B cell (primary cell): ENCODE results near the gene ZP1. TPM values are rescaled to one million over a fixed set of nuclear protein-coding genes. Genes with fewer than 3 reads are reported as not detected.
A peak's percentile ranks its signal among the peaks of the same experiment; 100 is the strongest.

ENCODE experiments used
- ATAC-seq: fragments of 200-7000 bp; cut with Tn5 transposase; one replicate; pipeline ENCODE4 v1.10.0; 2021; ENCODE audit warnings: low read depth, mild to moderate bottlenecking, moderate number of reproducible peaks, moderate library complexity
- CTCF ChIA-PET: fragments of 350-600 bp; sonication (Branson Sonifier 250); formaldehyde crosslinking; loops from one replicate; lab custom pipeline; 2021; ENCODE audit warnings: antibody characterized with exemption, inconsistent platforms; lab: Charles Lee
- POLR2A ChIA-PET: fragments of 350-600 bp; sonication (Branson Sonifier 250); formaldehyde crosslinking; loops from one replicate; lab custom pipeline; 2021; ENCODE audit warnings: antibody characterized with exemption; lab: Charles Lee
- DNase-seq: peaks from one replicate; pipeline ENCODE4 v3.0.0; 2013
- H2AFZ ChIP-seq: 2 replicates; pipeline ENCODE4 v1.6.1; 2012; ENCODE audit warnings: mild to moderate bottlenecking, low read depth, low read length; ENCODE audit not compliant: insufficient read depth, poor library complexity, severe bottlenecking
- H3K27ac ChIP-seq, 2 donors: 1 replicate in 1 of 2; 2 replicates in 1 of 2; pipeline ENCODE4 v1.5.1; 2012 to 2013; ENCODE audit warnings: low read length in 2 of 2, mild to moderate bottlenecking in 2 of 2, moderate library complexity in 1 of 2
- H3K27me3 ChIP-seq, 4 experiments: fragments of 200-600 bp in 1 of 4; sonication (generic) in 1 of 4; replicated peaks in 1 of 4; 1 replicate in 2 of 4; 2 replicates in 2 of 4; pipeline versions ENCODE4 v1.6.1 to v1.7.0; 2013 to 2016; ENCODE audit warnings: low read length in 3 of 4, mild to moderate bottlenecking in 2 of 4, mixed read lengths in 1 of 4, moderate library complexity in 1 of 4; ENCODE audit not compliant: insufficient read depth in 4 of 4, control insufficient read depth in 3 of 4; ENCODE audit errors: control extremely low read depth in 1 of 4
- H3K36me3 ChIP-seq, 2 experiments: replicated peaks in 1 of 2; 1 replicate in 1 of 2; 2 replicates in 1 of 2; pipeline versions ENCODE4 v1.6.1 to v1.7.1; 2013; ENCODE audit warnings: low read length in 1 of 2; ENCODE audit not compliant: insufficient read depth in 2 of 2, control insufficient read depth in 1 of 2; ENCODE audit errors: control extremely low read depth in 1 of 2, extremely low read depth in 1 of 2
- H3K4me1 ChIP-seq, 2 donors: fragments of 200-600 bp in 1 of 2; sonication (generic) in 1 of 2; 1 replicate in 1 of 2; 2 replicates in 1 of 2; pipeline versions ENCODE4 v1.5.1 to v1.6.1; 2013 to 2017; ENCODE audit warnings: low read length in 2 of 2; ENCODE audit not compliant: control insufficient read depth in 2 of 2, insufficient read depth in 2 of 2
- H3K4me2 ChIP-seq: replicated peaks from 2 replicates; pipeline ENCODE3; 2012; ENCODE audit warnings: mild to moderate bottlenecking, low read depth, low read length; ENCODE audit not compliant: poor library complexity, severe bottlenecking
- H3K4me3 ChIP-seq, 5 experiments: fragments of 200-600 bp in 1 of 5; sonication (generic) in 1 of 5; 1 replicate in 3 of 5; 2 replicates in 2 of 5; pipeline versions ENCODE4 v1.5.1 to v1.7.0; 2011 to 2016; ENCODE audit warnings: low read length in 4 of 5, mild to moderate bottlenecking in 4 of 5, low read depth in 2 of 5, control low read depth in 1 of 5, moderate library complexity in 1 of 5; ENCODE audit not compliant: insufficient read depth in 1 of 5; ENCODE audit errors: control extremely low read depth in 1 of 5, extremely low read depth in 1 of 5
- H3K79me2 ChIP-seq: fragments of 200-600 bp; sonication (generic); one replicate; pipeline ENCODE4 v1.6.0; 2016; ENCODE audit warnings: low read length; ENCODE audit not compliant: control insufficient read depth, insufficient read depth
- H3K9ac ChIP-seq: fragments of 200-600 bp; sonication (generic); 2 replicates; pipeline ENCODE4 v1.6.1; 2017; ENCODE audit warnings: mild to moderate bottlenecking, low read length, moderate library complexity
- H3K9me3 ChIP-seq, 3 donors: one replicate each; pipeline versions ENCODE4 v1.6.1 to v1.7.1; 2013; ENCODE audit warnings: low read length in 2 of 3; ENCODE audit not compliant: control insufficient read depth in 2 of 3, insufficient read depth in 1 of 3; ENCODE audit errors: control extremely low read depth in 1 of 3
- H4K20me1 ChIP-seq: 2 replicates; pipeline ENCODE4 v1.6.0; 2012; ENCODE audit warnings: mild to moderate bottlenecking, low read length; ENCODE audit not compliant: insufficient read depth, control insufficient read depth, poor library complexity, severe bottlenecking
- H3K27ac Mint-ChIP-seq: one replicate; pipeline ENCODE4 v1.8.0; 2021; ENCODE audit warnings: mixed read lengths
- H3K27me3 Mint-ChIP-seq: one replicate; pipeline ENCODE4 v1.8.0; 2021; ENCODE audit warnings: mixed read lengths
- H3K4me1 Mint-ChIP-seq: one replicate; pipeline ENCODE4 v1.8.0; 2021; ENCODE audit warnings: mixed read lengths
- H3K4me3 Mint-ChIP-seq: one replicate; pipeline ENCODE4 v1.8.0; 2021; ENCODE audit warnings: mixed read lengths
- H3K9me3 Mint-ChIP-seq: one replicate; pipeline ENCODE4 v1.8.0; 2022; ENCODE audit warnings: mixed read lengths; ENCODE audit not compliant: insufficient read depth
- EZH2 ChIP-seq: IDR thresholded peaks from 2 replicates; pipeline ENCODE4 v1.6.1; 2012; ENCODE audit warnings: borderline replicate concordance, low read depth, mild to moderate bottlenecking, moderate library complexity, low read length; ENCODE audit not compliant: insufficient read depth, poor library complexity, severe bottlenecking
- WGBS: methylation state at CpG from one replicate; pipeline ENCODE4 v1.1.5; 2013; ENCODE audit warnings: missing lambda C conversion rate; ENCODE audit not compliant: insufficient coverage; 5-methylcytosine and 5-hydroxymethylcytosine counted together
- intact Hi-C: fragments of 100-400 bp; cut with micrococcal nuclease; formaldehyde crosslinking; loops from one replicate; pipeline ENCODE4 v1.10.0; 2022
- polyA plus RNA-seq: library from polyadenylated mRNA; depleted of rRNA; stranded (reverse); fragments of >200 nt; gene quantifications from 2 replicates; pipeline ENCODE4 v1.2.3, GENCODE V29; 2012
- total RNA-seq, 2 donors: library from RNA; stranded (reverse); fragments of 120-200 nt in 1 of 2; gene quantifications; 1 replicate in 1 of 2; 2 replicates in 1 of 2; pipeline versions ENCODE4 v1.2.3 to v1.2.4, GENCODE V29; 2013 to 2022
- TF ChIP-seq, protein P1 (sequence below): fragments of 200-600 bp; IDR thresholded peaks from one replicate; pipeline ENCODE4 v1.8.0; 2022; ENCODE audit warnings: antibody characterized with exemption, mild to moderate bottlenecking

The ZP1 gene
- total and polyA plus RNA-seq, 2 donors (not counting 1 experiment from before 2014, with no cell fraction given): 0.06 TPM; not detected in 1

- DNase-seq: peak; percentile 30
- CTCF ChIA-PET: interaction anchor here (1.0 to 1.8 kb wide), 9 partner anchors 11 to 623 kb away, joined by 3 to 30 read pairs (median 4); partner anchors contain the start of gene PTGDR2
These were observed 20.2 kb downstream of the ZP1 start for GRCh38 chr11:60887556-60887955.

GRCh38 chr11:60889869-60890311 is 22.5 kb downstream of the ZP1 start:
- ATAC-seq (no peak), DNase-seq (no peak)
- ChIA-PET CTCF (interaction anchor here (1.2 to 1.5 kb wide), 3 partner anchors 9 to 18 kb away, joined by 3 to 5 read pairs (median 3); no protein-coding TSS in a partner anchor), POLR2A (no interaction called here)
- Histone ChIP-seq H3K27me3 (no peaks in the 10 kb centered on the region), H3K4me3 (no peak overlapping the region), H3K4me2 (no peak overlapping the region), H3K36me3 (peaks cover 0 to 39% of the 10 kb centered on the region in 2 experiments), H4K20me1 (no peaks in the 10 kb centered on the region), H3K79me2 (no peaks in the 10 kb centered on the region), H3K9me3 (no peaks in the 10 kb centered on the region), H3K27ac (no peak overlapping the region), H3K9ac (no peak overlapping the region), H2AFZ (no peak overlapping the region), H3K4me1 (no peaks in the 10 kb centered on the region)
- Mint-ChIP-seq H3K27me3 (no peaks in the 10 kb centered on the region), H3K27ac (no peak overlapping the region), H3K4me1 (no peaks in the 10 kb centered on the region), H3K9me3 (no peaks in the 10 kb centered on the region), H3K4me3 (no peak overlapping the region)
- 50% methylated on average over 6 of the region's 6 CpGs for WGBS
- no peak for TF ChIP-seq EZH2
- TF ChIP-seq, protein P1, sequence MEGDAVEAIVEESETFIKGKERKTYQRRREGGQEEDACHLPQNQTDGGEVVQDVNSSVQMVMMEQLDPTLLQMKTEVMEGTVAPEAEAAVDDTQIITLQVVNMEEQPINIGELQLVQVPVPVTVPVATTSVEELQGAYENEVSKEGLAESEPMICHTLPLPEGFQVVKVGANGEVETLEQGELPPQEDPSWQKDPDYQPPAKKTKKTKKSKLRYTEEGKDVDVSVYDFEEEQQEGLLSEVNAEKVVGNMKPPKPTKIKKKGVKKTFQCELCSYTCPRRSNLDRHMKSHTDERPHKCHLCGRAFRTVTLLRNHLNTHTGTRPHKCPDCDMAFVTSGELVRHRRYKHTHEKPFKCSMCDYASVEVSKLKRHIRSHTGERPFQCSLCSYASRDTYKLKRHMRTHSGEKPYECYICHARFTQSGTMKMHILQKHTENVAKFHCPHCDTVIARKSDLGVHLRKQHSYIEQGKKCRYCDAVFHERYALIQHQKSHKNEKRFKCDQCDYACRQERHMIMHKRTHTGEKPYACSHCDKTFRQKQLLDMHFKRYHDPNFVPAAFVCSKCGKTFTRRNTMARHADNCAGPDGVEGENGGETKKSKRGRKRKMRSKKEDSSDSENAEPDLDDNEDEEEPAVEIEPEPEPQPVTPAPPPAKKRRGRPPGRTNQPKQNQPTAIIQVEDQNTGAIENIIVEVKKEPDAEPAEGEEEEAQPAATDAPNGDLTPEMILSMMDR: no peak
- intact Hi-C loops: no loop called here

More at GRCh38 chr11:60887556-60887955, 20.2 kb downstream of the ZP1 start:
- ATAC-seq: no peak
- Histone ChIP-seq H3K27ac (no peak overlapping the region), H3K4me1 (no peaks in the 10 kb centered on the region), H4K20me1 (no peaks in the 10 kb centered on the region), H3K4me2 (no peak overlapping the region), H3K36me3 (peaks cover 0 to 24% of the 10 kb centered on the region in 2 experiments), H3K27me3 (no peaks in the 10 kb centered on the region), H3K9me3 (no peaks in the 10 kb centered on the region), H3K9ac (no peak overlapping the region), H3K79me2 (no peaks in the 10 kb centered on the region), H3K4me3 (no peak overlapping the region), H2AFZ (no peak overlapping the region)
- H3K9me3 Mint-ChIP-seq: no peaks in the 10 kb centered on the region
- no peaks in the 10 kb centered on the region for H3K27me3 Mint-ChIP-seq
- TF ChIP-seq, protein P1: no peak
- TF ChIP-seq EZH2: no peak
- intact Hi-C loops: loop anchor here (1.0 kb wide), 1 partner anchor 56 kb away; no protein-coding TSS in a partner anchor
- no peak overlapping the region for H3K4me3 Mint-ChIP-seq
- POLR2A ChIA-PET: no interaction called here
- no peaks in the 10 kb centered on the region for H3K4me1 Mint-ChIP-seq
- no peak overlapping the region for H3K27ac Mint-ChIP-seq
- WGBS: 60% methylated on average over 5 of the region's 5 CpGs
